GM12872 (cell line): ENCODE results near the gene GRID2IP.
A peak's percentile ranks its signal among the peaks of the same experiment; 100 is the strongest.

Source experiments
- TF ChIP-seq, protein P1 (sequence below): IDR thresholded peaks from 3 replicates; pipeline ENCODE4 v1.5.1; 2011; ENCODE audit warnings: low read depth, mild to moderate bottlenecking, low read length, moderate library complexity; ENCODE audit not compliant: insufficient read depth

GRID2IP gene

DNA sequence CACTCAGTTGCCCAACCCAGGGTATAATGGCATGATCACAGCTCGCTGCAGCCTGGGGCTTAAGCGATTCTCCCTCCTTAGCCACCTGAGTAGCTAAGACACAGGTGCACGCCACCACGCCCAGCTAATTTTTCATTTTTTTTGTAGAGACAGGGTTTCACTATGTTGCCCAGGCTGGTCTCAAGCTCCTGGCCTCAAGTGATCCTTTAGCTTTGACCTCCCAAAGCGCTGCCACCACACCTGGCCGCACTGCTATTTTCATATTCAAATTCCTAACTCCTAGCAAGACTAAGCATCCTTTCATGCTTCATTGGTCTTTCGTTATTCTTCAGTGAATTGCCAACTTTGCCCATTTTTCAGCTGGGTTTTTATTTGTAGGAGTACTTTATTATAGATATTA lies 73.1 kb downstream of the GRID2IP start:
- TF ChIP-seq, protein P1, sequence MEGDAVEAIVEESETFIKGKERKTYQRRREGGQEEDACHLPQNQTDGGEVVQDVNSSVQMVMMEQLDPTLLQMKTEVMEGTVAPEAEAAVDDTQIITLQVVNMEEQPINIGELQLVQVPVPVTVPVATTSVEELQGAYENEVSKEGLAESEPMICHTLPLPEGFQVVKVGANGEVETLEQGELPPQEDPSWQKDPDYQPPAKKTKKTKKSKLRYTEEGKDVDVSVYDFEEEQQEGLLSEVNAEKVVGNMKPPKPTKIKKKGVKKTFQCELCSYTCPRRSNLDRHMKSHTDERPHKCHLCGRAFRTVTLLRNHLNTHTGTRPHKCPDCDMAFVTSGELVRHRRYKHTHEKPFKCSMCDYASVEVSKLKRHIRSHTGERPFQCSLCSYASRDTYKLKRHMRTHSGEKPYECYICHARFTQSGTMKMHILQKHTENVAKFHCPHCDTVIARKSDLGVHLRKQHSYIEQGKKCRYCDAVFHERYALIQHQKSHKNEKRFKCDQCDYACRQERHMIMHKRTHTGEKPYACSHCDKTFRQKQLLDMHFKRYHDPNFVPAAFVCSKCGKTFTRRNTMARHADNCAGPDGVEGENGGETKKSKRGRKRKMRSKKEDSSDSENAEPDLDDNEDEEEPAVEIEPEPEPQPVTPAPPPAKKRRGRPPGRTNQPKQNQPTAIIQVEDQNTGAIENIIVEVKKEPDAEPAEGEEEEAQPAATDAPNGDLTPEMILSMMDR = no peak

DNA sequence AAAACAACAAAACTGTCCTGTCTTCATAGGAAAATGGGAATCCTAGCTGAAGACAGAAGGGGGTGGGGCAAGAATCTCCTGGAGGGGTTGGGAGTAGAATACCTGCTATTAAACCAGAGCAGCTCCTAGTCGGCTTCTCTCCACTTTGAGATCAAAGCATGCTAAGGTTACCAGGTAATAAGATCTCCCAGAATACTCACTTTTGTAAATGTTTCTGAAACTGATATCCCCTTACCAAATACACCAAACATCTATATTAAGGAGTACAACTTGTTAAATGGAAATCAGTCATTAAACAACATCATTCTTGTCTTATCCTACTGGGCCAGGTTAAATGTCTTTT lies 74.0 kb downstream of the GRID2IP start:
- TF ChIP-seq, protein P1 = no peak

DNA sequence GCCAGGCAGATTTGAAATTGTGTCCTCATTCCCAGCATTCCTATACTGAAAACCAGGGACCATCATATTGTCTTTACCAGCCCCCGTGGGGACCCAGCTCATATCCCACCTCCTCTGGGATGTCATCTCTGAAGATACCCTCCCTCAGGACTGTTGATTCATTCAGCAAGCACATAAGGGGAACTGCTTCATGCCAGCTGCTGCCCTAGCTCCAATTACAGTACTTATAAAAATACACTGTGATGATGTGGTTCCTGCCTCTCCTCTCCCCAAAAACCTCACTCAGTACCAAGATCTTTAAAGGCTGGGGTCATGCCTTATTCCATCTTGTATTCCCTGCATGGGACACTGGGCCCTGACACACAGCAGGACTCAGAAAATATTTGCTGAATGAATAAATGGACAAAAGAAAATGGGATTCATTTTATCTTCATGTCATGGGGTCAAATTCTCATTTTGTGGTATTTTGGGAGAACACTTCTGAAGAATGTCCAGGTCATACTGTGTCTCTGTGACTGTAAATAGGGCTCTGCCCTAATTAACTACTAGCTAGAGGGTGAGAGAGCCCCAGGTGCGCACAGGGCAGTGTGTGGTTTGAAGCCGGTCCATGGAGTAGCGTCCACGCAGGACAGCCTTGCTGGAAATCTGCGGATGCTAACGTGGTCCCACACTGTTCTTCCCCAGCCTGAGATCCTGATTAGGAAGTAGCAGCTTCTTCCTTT lies 74.5 kb downstream of the GRID2IP start:
- TF ChIP-seq, protein P1 = no peak

DNA sequence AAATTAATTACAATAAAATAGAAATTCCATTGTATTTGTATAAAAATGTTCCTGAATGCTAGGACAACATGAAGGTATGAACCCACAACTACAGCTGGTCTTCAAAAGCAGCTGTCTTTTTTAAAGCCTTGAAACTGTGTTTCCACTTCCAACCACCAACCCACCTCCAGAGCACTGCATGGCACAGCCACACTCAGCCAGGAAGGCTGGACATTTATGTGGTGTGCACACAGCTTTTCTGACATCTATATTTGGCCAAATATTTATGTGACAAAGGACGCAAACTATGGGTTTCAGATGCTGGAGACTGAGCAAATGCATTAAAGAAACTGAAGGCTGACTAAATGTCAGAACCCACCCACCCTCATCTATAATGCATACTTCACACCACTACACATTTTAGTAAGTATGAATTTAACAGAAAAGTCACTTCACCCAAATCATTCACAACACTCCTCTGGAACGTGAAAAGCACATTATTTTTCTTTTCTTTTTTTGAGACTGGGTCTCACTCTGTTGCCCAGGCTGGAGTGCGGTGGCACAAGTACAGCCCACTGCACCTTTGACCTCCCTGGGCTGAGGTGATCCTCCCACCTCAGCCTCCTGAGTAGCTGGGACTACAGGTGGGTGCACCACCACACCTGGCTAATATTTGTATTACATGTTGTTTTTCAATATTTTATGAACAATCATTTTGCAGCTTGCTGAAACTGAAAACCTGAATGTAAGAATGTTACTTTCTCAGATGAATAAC lies 75.7 kb downstream of the GRID2IP start:
- TF ChIP-seq, protein P1 = 0 out of 3 replicates have a peak, but pooled peaks have one; percentile 6

DNA sequence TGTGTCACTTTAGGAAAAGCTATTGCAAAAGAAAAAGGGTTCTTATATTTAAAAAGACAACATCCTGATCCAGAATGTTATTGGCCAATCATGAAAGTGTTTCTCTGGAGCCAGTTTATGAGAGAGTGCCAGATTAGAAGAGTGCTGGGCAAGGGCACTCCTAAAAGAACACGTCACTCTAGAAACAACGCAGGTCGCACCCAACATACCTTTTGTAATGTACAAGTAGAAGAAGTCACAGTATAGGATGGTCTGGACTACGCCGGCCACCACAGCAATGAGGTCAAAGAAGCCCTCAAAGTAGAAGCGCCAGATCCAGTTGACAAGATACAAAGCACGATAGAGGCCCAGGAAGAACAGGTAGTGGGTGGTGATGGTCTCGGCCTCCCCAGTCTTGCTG lies 85.4 kb downstream of the GRID2IP start:
- TF ChIP-seq, protein P1 = no peak

DNA sequence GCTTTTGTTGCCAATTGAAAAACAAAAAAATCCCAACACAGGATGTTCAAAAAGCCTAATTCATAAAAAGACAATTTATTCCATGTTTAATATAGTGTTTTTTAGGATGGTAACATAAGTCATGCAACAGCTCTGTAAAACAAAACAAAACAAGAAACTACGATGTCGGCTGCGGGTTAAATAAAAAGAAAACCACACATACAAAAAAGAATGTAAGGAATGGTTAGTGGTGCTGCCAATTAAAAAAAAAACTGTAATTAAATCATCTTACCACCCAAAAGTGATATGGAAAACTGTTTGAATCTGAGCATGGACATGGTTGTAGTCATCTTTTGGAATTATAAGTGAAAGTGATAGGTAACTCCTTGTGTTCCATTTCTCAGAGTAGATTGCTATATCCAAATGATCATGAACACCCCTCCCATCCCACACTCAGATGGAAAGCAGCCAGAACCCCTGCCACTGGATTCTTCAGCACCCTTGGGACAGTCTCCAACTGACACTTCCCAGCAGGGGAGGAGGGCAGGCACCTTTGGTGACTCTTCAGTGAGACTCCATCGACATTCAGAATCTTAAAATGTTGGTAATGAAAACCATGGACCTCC lies 89.2 kb downstream of the GRID2IP start:
- TF ChIP-seq, protein P1 = no peak

DNA sequence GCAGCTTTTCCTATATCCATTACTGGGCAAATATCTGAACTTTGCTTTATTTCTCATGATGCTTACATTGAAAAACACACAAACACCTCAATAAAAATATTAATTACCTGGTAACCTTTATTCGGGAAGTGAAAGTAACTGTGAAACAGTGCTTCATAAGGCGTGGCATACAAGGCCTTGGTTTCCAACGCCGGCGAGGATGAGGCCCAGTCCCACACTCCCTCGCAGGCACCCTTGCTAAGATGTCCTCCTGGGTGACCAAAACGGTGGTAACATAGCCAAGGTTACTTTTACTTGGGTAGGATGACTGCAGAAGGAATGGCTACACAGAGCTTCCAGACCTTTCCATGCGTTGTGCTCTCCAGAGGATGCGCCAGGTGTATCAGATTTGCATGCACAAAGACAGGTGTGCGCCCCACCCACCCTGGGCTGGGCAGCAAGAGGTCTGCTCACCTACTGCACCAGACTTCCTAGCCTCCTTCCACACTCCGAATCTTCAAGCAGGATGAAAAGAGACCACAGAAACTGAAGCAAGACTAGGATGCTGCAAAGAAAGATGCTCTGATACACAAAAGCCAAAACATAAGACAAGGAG lies 90.2 kb downstream of the GRID2IP start:
- TF ChIP-seq, protein P1 = no peak
